MM.1S (cell line): ENCODE results near the gene LNPEP.

ENCODE experiments used
- CTCF ChIP-seq: fragments of 300-600 bp; sonication (generic); IDR thresholded peaks from 2 replicates; pipeline ENCODE4 v1.5.1; 2016; ENCODE audit warnings: antibody characterized with exemption, low read length, mixed read lengths
- EZH2 ChIP-seq: fragments of 300-600 bp; sonication (generic); optimal IDR thresholded peaks from 2 replicates; pipeline ENCODE3; 2017; ENCODE audit warnings: low read depth, mild to moderate bottlenecking, antibody characterized with exemption, low read length, mixed read lengths
- EZH2phosphoT487 ChIP-seq: fragments of 300-600 bp; sonication (generic); IDR thresholded peaks from 2 replicates; pipeline ENCODE4 v1.6.1; 2018; ENCODE audit warnings: antibody characterized with exemption, low read length

DNA sequence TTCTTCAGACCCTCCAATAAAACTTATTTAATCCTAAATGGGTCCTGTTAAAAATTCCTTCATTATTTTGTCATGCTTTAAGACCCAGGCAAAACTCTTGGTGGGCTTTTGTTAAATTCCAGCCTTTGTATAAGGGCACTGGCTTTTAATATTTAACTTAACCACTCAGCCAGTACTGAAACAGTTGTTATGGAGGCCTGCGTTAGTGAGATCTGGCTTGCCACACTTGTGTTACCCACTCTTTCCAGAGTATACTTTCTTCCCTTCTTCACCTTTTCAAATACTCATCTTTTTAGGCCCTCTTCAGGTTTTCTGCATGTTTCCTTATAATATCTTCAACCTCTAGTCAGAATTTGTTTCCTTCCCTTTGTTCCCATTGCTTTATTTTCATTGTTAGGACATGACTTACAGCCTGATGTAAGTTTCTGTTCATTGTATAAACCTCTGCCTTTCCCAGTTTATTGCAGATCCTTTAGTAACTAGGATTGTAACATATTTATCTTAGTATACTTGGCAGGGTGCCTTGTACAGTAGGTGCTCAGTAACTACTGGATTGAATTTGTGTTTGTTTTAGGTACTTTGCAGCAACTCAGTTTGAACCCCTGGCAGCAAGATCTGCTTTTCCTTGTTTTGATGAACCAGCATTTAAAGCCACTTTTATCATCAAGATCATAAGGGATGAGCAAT is 48.8 kb downstream of the LNPEP start:
- TF ChIP-seq CTCF (no peak), EZH2phosphoT487 (no peak), EZH2 (no peak)
